ENCODE results near the gene SEC61G. TPM values are rescaled to one million over a fixed set of nuclear protein-coding genes. Genes with fewer than 3 reads are reported as not detected.

Gene SEC61G
- total RNA-seq, 2 donors from 2014 or later, result 149 to 166 TPM

DNA sequence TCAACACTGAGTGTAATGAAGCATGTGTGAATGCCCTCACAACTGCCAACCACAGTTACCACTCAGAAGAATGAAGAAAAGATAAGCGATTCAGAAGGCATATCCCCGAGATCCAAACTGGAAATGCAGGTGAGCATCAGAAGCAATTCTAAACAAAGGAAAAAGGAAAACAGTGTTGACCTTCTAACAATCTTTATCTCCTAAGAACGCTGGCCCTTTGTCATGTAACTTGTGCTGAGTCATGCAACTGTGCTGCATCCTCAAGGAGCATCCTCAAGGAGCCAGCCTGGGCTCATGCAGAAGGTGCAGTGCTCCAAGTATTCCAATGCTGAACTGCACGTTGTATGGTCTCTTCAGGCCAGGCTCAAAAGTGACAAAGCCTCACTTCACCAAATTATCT lies 30.6 kb downstream of the SEC61G start:
- WGBS, 2 experiments (ENCODE audit: insufficient coverage in 1 of 2, insufficient read length in 1 of 2), result 45 to 52% methylated on average over 4 of the region's 4 CpGs
- Histone ChIP-seq H3K4me3 (ENCODE audit: low read length) (no peak overlapping the region), H3K27ac (ENCODE audit: low read depth, low read length) (no peak overlapping the region), H3K4me1 (ENCODE audit: control insufficient read depth, insufficient read depth, low read length) (no peaks in the 10 kb centered on the region), H3K27me3 (ENCODE audit: control insufficient read depth, insufficient read depth, low read length, poor library complexity, severe bottlenecking) (no peaks in the 10 kb centered on the region), H3K36me3 (ENCODE audit: control insufficient read depth, insufficient read depth, low read length) (no peaks in the 10 kb centered on the region), H3K9ac (ENCODE audit: extremely low read depth, low read length, poor library complexity, severe bottlenecking) (no peak overlapping the region), H3K9me3 (ENCODE audit: control insufficient read depth, low read length) (no peaks in the 10 kb centered on the region)
- Mint-ChIP-seq H3K27ac (peak overlapping the region; percentile 59), H3K4me1 (peaks cover 9% of the 10 kb centered on the region), H3K4me3 (no peak overlapping the region), H3K27me3 (ENCODE audit: insufficient read depth) (no peaks in the 10 kb centered on the region), H3K36me3 (ENCODE audit: low read depth) (no peaks in the 10 kb centered on the region), H3K9me3 (peaks cover 2% of the 10 kb centered on the region)
- TF ChIP-seq, protein P1, sequence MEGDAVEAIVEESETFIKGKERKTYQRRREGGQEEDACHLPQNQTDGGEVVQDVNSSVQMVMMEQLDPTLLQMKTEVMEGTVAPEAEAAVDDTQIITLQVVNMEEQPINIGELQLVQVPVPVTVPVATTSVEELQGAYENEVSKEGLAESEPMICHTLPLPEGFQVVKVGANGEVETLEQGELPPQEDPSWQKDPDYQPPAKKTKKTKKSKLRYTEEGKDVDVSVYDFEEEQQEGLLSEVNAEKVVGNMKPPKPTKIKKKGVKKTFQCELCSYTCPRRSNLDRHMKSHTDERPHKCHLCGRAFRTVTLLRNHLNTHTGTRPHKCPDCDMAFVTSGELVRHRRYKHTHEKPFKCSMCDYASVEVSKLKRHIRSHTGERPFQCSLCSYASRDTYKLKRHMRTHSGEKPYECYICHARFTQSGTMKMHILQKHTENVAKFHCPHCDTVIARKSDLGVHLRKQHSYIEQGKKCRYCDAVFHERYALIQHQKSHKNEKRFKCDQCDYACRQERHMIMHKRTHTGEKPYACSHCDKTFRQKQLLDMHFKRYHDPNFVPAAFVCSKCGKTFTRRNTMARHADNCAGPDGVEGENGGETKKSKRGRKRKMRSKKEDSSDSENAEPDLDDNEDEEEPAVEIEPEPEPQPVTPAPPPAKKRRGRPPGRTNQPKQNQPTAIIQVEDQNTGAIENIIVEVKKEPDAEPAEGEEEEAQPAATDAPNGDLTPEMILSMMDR (conservative IDR thresholded peaks at IDR 0.05), result no peak
- peak; percentile 59 for DNase-seq

DNA sequence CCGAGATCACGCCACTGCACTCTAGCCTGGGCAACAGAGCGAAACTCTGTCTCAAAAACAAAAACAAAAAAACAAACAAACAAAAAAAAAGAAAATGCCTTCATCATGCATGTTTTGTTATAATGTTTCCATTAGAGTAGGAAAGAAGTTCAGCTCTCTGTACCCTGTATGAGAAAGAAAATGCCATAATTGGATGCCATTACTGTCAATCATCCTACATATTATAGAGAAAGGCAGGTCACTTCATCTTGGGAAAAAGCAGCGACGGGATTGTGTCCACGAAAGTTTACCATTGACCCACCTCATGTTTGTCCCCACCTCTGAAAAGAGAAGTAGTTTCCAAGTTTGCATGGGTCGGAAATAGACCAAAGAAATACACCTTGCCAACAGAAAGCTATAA lies 33.8 kb downstream of the SEC61G start:
- no peak overlapping the region for H3K27ac ChIP-seq (ENCODE audit: low read depth, low read length)
- no peak overlapping the region for H3K4me3 ChIP-seq (ENCODE audit: low read length)
- no peaks in the 10 kb centered on the region for H3K9me3 ChIP-seq (ENCODE audit: control insufficient read depth, low read length)
- 88% methylated on average over 7 of the region's 7 CpGs; no CpG with 5 or more reads in 1 of the 2 experiments for WGBS, 2 experiments (ENCODE audit: insufficient coverage in 1 of 2, insufficient read length in 1 of 2)
- no peaks in the 10 kb centered on the region for H3K27me3 Mint-ChIP-seq (ENCODE audit: insufficient read depth)
- TF ChIP-seq, protein P1 (conservative IDR thresholded peaks at IDR 0.05), result no peak
- no peaks in the 10 kb centered on the region for H3K36me3 Mint-ChIP-seq (ENCODE audit: low read depth)
- no peaks in the 10 kb centered on the region for H3K36me3 ChIP-seq (ENCODE audit: control insufficient read depth, insufficient read depth, low read length)
- no peaks in the 10 kb centered on the region for H3K4me1 ChIP-seq (ENCODE audit: control insufficient read depth, insufficient read depth, low read length)
- peaks cover 9% of the 10 kb centered on the region for H3K4me1 Mint-ChIP-seq
- no peaks in the 10 kb centered on the region for H3K9me3 Mint-ChIP-seq
- H3K27ac Mint-ChIP-seq, result no peak overlapping the region
- H3K4me3 Mint-ChIP-seq, result no peak overlapping the region
- no peak for DNase-seq
- H3K27me3 ChIP-seq (ENCODE audit: control insufficient read depth, insufficient read depth, low read length, poor library complexity, severe bottlenecking), result no peaks in the 10 kb centered on the region
- H3K9ac ChIP-seq (ENCODE audit: extremely low read depth, low read length, poor library complexity, severe bottlenecking), result no peak overlapping the region

DNA sequence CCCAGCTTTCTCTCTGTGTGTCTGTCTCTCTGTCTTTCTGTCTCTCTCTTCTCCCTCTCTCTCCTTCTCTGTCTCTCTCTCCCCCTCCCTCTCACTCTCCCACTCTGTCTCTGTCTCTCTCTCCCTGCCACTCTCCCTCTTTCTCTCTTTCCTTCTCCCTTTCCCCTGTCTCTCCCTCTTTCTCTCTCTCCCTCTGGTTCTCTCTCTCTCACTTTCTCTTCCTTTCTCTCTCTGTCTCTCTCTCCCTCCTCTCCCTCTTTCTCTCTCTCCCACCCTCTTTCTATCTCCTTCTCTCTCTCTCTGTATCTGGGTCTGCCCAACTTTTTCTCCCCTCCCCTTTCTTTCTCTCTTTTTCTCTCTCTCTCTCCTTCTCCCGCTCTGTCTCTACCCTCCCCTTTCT lies 36.5 kb downstream of the SEC61G start:
- 91% methylated on average over 1 of the region's 1 CpG; no CpG with 5 or more reads in 1 of the 2 experiments for WGBS, 2 experiments (ENCODE audit: insufficient coverage in 1 of 2, insufficient read length in 1 of 2)
- no peaks in the 10 kb centered on the region for H3K27me3 Mint-ChIP-seq (ENCODE audit: insufficient read depth)

More for the DNA sequence above, 36.5 kb downstream of the SEC61G start:
- DNase-seq, result no peak
- Mint-ChIP-seq H3K27ac (no peak overlapping the region), H3K4me3 (no peak overlapping the region), H3K4me1 (no peaks in the 10 kb centered on the region), H3K36me3 (ENCODE audit: low read depth) (no peaks in the 10 kb centered on the region), H3K9me3 (peaks cover 2% of the 10 kb centered on the region)
- no peak overlapping the region for H3K9ac ChIP-seq (ENCODE audit: extremely low read depth, low read length, poor library complexity, severe bottlenecking)
- TF ChIP-seq, protein P1 (conservative IDR thresholded peaks at IDR 0.05), result no peak
- H3K36me3 ChIP-seq (ENCODE audit: control insufficient read depth, insufficient read depth, low read length), result no peaks in the 10 kb centered on the region
- no peak overlapping the region for H3K27ac ChIP-seq (ENCODE audit: low read depth, low read length)
- H3K4me1 ChIP-seq (ENCODE audit: control insufficient read depth, insufficient read depth, low read length), result no peaks in the 10 kb centered on the region
- no peaks in the 10 kb centered on the region for H3K9me3 ChIP-seq (ENCODE audit: control insufficient read depth, low read length)
- H3K27me3 ChIP-seq (ENCODE audit: control insufficient read depth, insufficient read depth, low read length, poor library complexity, severe bottlenecking), result no peaks in the 10 kb centered on the region
- H3K4me3 ChIP-seq (ENCODE audit: low read length), result no peak overlapping the region
